Large intestine (tissue), 3 donors: Measurements from ENCODE around the gene SMURF1. TPM values are rescaled to one million over a fixed set of nuclear protein-coding genes. Genes with fewer than 3 reads are reported as not detected.

Experiments
- DNase-seq, 2 donors: peaks; one replicate each; pipeline versions ENCODE4 v3.0.0 to v3.0.0-alpha.2; 2013
- H3K27ac ChIP-seq: one replicate; pipeline ENCODE4 v1.5.1; 2013; ENCODE audit warnings: low read length
- H3K27me3 ChIP-seq: 2 replicates; pipeline ENCODE4 v1.6.1; 2013; ENCODE audit warnings: low read length; ENCODE audit not compliant: control insufficient read depth, insufficient read depth
- H3K36me3 ChIP-seq: 2 replicates; pipeline ENCODE4 v1.6.1; 2013; ENCODE audit warnings: low read length; ENCODE audit not compliant: control insufficient read depth, insufficient read depth
- H3K4me1 ChIP-seq: one replicate; pipeline ENCODE4 v1.6.1; 2013; ENCODE audit warnings: low read length; ENCODE audit not compliant: control insufficient read depth, insufficient read depth
- H3K4me3 ChIP-seq: one replicate; pipeline ENCODE4 v1.5.1; 2013; ENCODE audit warnings: low read length
- H3K9me3 ChIP-seq: one replicate; pipeline ENCODE4 v1.6.1; 2013; ENCODE audit warnings: mild to moderate bottlenecking, low read depth, low read length, moderate library complexity; ENCODE audit not compliant: control insufficient read depth
- WGBS: methylation state at CpG from one replicate; pipeline ENCODE4 v1.1.5; 2013; ENCODE audit warnings: low lambda C conversion rate; ENCODE audit not compliant: insufficient coverage; 5-methylcytosine and 5-hydroxymethylcytosine counted together
- polyA plus RNA-seq: library from polyadenylated mRNA; unstranded; fragments of 120-200 nt; gene quantifications from one replicate; pipeline ENCODE4 v1.2.1, GENCODE V29; 2013

SMURF1 gene
- polyA plus RNA-seq, 1 donor, result 14.5 TPM

GRCh38 chr7:98991141-98991540 lies 152.8 kb downstream of the SMURF1 start:
- DNase-seq, result no peak

GRCh38 chr7:98990356-98990755 lies 153.6 kb downstream of the SMURF1 start:
- Histone ChIP-seq H3K4me1 (no peaks in the 10 kb centered on the region), H3K4me3 (no peak overlapping the region), H3K9me3 (no peaks in the 10 kb centered on the region), H3K27me3 (no peaks in the 10 kb centered on the region), H3K27ac (no peak overlapping the region), H3K36me3 (peaks cover 94% of the 10 kb centered on the region)
- WGBS, result 100% methylated on average over 1 of the region's 6 CpGs
- DNase-seq, result no peak

More at GRCh38 chr7:98991141-98991540, 152.8 kb downstream of the SMURF1 start:
- Histone ChIP-seq H3K27me3 (no peaks in the 10 kb centered on the region), H3K36me3 (peaks cover 94% of the 10 kb centered on the region), H3K9me3 (no peaks in the 10 kb centered on the region), H3K4me1 (no peaks in the 10 kb centered on the region), H3K4me3 (no peak overlapping the region), H3K27ac (no peak overlapping the region)
- 80% methylated on average over 2 of the region's 14 CpGs for WGBS

GRCh38 chr7:98988641-98989040 lies 155.3 kb downstream of the SMURF1 start:
- H3K27me3 ChIP-seq, result no peaks in the 10 kb centered on the region
- no peak overlapping the region for H3K27ac ChIP-seq
- no peaks in the 10 kb centered on the region for H3K9me3 ChIP-seq
- DNase-seq, result no peak
- WGBS, result no CpG with 5 or more reads among the region's 15 CpGs
- no peaks in the 10 kb centered on the region for H3K4me1 ChIP-seq
- H3K4me3 ChIP-seq, result no peak overlapping the region
- H3K36me3 ChIP-seq, result peaks cover 90% of the 10 kb centered on the region

- Histone ChIP-seq H3K36me3 (peaks cover 88% of the 10 kb centered on the region), H3K4me3 (no peak overlapping the region), H3K27me3 (no peaks in the 10 kb centered on the region), H3K4me1 (no peaks in the 10 kb centered on the region), H3K9me3 (peaks cover 3% of the 10 kb centered on the region), H3K27ac (no peak overlapping the region)
- no peak for DNase-seq
Measured at GRCh38 chr7:98985945-98986344, 158.0 kb downstream of the SMURF1 start.

GRCh38 chr7:98985406-98985805 lies 158.5 kb downstream of the SMURF1 start:
- no CpG with 5 or more reads among the region's 4 CpGs for WGBS
- Histone ChIP-seq H3K27ac (no peak overlapping the region), H3K36me3 (peaks cover 90% of the 10 kb centered on the region), H3K4me1 (no peaks in the 10 kb centered on the region), H3K27me3 (no peaks in the 10 kb centered on the region), H3K4me3 (no peak overlapping the region), H3K9me3 (peaks cover 3% of the 10 kb centered on the region)
- no peak for DNase-seq

GRCh38 chr7:98984126-98984525 lies 159.8 kb downstream of the SMURF1 start:
- Histone ChIP-seq H3K4me3 (no peak overlapping the region), H3K4me1 (no peaks in the 10 kb centered on the region), H3K36me3 (peaks cover 90% of the 10 kb centered on the region), H3K27ac (no peak overlapping the region), H3K9me3 (peaks cover 3% of the 10 kb centered on the region), H3K27me3 (no peaks in the 10 kb centered on the region)
- DNase-seq, result no peak
- 95% methylated on average over 3 of the region's 11 CpGs for WGBS

- peaks cover 90% of the 10 kb centered on the region for H3K36me3 ChIP-seq
Measured at GRCh38 chr7:98982686-98983085, 161.2 kb downstream of the SMURF1 start.

GRCh38 chr7:98981701-98982100 lies 162.2 kb downstream of the SMURF1 start:
- Histone ChIP-seq H3K27ac (no peak overlapping the region), H3K4me1 (no peaks in the 10 kb centered on the region), H3K9me3 (peaks cover 3% of the 10 kb centered on the region), H3K27me3 (no peaks in the 10 kb centered on the region), H3K36me3 (peaks cover 89% of the 10 kb centered on the region), H3K4me3 (no peak overlapping the region)
- no CpG with 5 or more reads among the region's 23 CpGs for WGBS
- DNase-seq, result no peak

More at GRCh38 chr7:98982686-98983085, 161.2 kb downstream of the SMURF1 start:
- no peak for DNase-seq
- no peak overlapping the region for H3K4me3 ChIP-seq
- H3K27ac ChIP-seq, result no peak overlapping the region
- H3K27me3 ChIP-seq, result no peaks in the 10 kb centered on the region
- WGBS, result no CpG with 5 or more reads among the region's 8 CpGs
- H3K9me3 ChIP-seq, result peaks cover 3% of the 10 kb centered on the region
- no peaks in the 10 kb centered on the region for H3K4me1 ChIP-seq

GRCh38 chr7:98978672-98979071 lies 165.2 kb downstream of the SMURF1 start:
- no peak overlapping the region for H3K27ac ChIP-seq
- no peak overlapping the region for H3K4me3 ChIP-seq
- H3K4me1 ChIP-seq, result no peaks in the 10 kb centered on the region
- H3K27me3 ChIP-seq, result no peaks in the 10 kb centered on the region
- no peak for DNase-seq
- peaks cover 3% of the 10 kb centered on the region for H3K9me3 ChIP-seq
- no CpG with 5 or more reads among the region's 9 CpGs for WGBS
- H3K36me3 ChIP-seq, result peaks cover 93% of the 10 kb centered on the region
